ENCODE data around the gene CTTNBP2NL.
"Not testable (repeated sequence)": the region's sequence is repeated elsewhere in the genome, so short reads cannot be mapped to it uniquely, and the experiment has no call there.

The CTTNBP2NL gene

DNA sequence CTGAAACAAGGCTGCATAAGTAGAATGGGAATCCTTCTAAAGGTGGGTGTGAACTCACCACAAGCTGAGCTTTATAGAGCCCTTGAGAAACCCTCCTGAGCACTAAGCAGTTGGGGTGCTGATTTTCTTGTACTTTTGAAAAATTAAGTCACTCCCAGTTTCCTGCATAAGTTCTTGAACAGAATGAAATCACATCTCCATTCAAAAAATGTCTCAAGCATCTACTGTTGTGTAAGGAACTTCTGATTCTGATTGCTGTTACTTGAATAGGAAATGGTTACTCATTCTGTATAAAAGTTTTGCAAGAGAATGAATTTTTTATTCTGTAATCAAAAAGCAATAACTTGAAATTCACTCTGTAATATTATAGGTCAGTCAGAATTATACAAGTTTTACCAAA, 61.9 kb downstream of the CTTNBP2NL start:
- FAIRE-seq (no peak), DNase-seq (ENCODE audit: extremely low spot score, insufficient read length, low read depth) (no peak)

DNA sequence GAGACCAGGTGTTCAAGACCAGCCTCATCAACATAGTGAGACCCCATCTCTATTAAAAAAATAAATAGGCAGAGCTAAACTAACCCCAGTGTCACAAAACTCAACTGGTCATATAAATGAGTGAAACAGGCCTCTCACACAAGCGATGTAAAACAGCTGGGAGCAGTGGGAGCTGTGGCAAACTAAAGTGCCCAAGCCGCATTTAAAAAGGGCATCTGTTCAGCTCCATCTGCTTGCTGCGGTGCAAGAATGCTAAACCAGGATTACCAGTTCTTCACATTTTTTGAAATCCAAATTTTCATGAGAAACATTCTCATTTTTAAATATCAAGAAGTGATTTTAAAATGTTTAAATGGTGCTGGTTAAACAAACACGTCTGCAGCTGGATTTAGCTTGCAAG, 62.7 kb downstream of the CTTNBP2NL start:
- DNase-seq (ENCODE audit: extremely low spot score, insufficient read length, low read depth) (no peak), FAIRE-seq (no peak)

DNA sequence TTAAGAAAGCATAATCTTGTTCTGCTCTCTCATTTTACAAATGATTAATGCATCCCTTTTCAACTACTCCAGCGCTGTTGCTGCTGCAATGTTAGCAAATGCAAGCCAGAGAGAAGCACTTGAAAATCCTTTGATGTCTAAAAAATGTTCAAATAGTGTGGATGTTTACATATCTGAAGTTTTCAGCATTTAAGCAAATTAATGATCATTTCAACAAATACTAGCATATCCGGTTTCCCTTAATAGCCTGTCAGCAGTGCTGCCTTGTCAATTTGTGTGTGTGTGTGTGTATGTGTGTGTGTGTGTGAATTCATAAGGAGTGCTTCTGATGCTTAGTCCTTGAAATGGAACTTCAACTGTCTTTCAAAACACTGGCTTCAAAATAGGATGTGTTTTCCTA, 64.6 kb downstream of the CTTNBP2NL start:
- DNase-seq (ENCODE audit: extremely low spot score, insufficient read length, low read depth) (no peak), FAIRE-seq (no peak)

DNA sequence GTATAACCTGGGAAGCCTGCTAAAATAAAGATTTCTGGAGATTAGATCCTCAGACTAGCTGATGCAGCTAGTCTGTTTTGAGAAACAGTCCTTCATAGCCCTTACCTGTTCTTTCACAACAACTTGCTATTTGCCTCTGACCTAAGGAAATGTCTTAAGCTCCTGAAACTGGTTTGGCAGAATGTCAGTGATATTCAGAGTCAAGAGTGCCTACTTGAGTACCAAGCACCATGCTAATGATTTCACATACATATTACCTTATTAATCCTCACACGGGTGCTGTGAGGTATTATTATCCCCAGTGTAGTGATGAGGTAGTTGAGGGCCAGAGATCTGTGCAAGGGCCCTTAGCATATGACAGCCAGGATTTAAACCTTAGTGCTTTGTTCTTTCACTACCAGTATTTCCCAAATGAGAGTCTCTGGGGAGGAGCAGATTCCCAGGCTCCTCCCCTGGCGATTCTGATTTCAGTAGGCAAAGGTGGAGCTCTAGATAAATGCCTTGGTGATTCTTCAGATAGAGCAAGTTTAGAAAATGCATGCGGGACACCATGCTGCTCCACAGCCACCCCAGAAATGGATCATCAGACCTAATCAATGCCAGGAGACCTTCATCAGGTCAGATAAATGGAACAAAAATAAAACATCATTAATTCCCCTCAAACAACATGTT, 65.3 kb downstream of the CTTNBP2NL start:
- no peak for DNase-seq (ENCODE audit: extremely low spot score, insufficient read length, low read depth)

DNA sequence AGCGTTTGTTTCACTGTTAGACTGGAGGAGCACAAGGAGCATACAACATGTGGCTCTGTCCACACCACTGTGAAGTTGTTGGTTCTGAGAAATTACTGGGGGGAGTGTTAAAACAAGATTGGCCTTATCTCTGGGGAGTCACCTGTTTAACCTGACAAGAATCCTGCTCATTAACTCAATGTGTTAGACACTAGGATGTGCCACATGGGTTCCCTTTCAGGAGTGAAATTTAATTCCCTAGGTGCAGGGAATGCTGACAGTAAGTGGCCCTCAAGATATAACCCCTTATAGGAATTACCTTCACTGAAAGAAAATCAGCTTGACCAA, 66.9 kb downstream of the CTTNBP2NL start:
- FAIRE-seq (no peak), DNase-seq (ENCODE audit: extremely low spot score, insufficient read length, low read depth) (no peak)

More for the DNA sequence above, 65.3 kb downstream of the CTTNBP2NL start:
- no peak for FAIRE-seq

DNA sequence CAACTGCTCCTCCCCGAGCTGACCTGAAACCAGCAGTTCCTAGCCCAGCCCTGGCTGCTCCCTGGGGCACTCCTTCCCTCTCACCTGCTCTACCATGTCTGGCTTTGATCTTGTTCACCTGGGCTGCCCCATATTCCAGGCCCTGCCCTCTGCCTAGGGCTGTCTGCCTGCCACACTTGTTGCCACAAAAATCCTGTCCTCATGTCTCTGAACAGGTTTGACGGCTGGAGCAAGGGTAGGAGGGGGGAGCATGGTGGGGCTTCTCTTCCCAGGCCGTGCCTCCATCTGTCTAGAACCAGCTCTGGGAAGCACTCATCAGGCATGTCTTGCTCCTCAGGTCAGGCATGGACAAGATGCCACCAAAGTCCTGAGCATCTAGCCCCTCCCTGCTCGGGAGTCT, 68.5 kb downstream of the CTTNBP2NL start:
- no peak for DNase-seq (ENCODE audit: extremely low spot score, insufficient read length, low read depth)
- FAIRE-seq = no peak

DNA sequence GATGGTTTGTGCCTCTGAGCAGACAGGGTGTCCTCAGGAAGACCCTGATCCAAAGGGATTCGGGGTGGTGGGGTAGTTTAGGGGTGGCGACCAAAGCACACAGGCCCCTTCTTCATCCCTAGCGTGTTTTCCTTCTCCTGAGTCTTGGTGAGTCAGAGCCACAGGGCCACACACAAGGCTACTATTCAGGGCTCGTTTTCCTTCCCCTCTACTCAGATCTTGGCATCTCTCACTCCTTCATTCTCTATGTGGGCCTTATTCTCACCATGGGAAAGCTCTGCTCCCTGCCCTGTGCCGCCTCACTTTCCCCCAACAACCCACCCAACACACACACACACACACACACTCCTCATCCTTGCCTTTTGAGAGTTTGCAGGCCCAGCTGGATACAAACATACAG, 69.1 kb downstream of the CTTNBP2NL start:
- FAIRE-seq = no peak

DNA sequence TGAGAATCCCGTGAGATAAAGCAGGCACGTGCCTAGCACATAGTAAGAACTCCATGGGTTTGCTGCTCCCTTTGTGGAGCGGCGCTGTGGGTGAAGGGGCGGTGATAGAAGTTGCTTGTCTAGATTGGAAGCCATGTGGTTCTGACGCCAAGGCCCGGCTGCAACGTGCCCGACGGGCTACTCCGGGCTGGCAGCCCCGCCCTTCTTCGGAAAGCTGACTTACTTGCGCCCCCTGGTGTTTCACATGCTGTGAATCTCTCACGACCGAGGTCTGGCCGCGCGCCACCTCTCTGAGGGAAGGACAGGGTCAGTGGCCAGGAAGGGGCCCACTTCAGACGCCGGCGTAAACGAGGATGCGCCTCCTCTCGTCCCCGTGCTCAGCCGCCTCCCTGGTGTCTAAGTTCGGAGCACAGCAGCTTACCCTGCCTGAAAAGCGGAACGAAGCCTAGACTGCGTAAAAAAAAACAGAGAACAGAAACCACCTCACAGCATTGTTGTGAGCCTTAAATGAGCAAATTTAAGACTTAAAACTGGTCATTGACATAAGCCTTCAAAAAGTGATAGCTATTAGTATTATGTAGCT, 70.2 kb downstream of the CTTNBP2NL start:
- peak; percentile 84 for FAIRE-seq
- DNase-seq (ENCODE audit: extremely low spot score, insufficient read length, low read depth) = peak; percentile 68

More for the DNA sequence above, 69.1 kb downstream of the CTTNBP2NL start:
- no peak for DNase-seq (ENCODE audit: extremely low spot score, insufficient read length, low read depth)

DNA sequence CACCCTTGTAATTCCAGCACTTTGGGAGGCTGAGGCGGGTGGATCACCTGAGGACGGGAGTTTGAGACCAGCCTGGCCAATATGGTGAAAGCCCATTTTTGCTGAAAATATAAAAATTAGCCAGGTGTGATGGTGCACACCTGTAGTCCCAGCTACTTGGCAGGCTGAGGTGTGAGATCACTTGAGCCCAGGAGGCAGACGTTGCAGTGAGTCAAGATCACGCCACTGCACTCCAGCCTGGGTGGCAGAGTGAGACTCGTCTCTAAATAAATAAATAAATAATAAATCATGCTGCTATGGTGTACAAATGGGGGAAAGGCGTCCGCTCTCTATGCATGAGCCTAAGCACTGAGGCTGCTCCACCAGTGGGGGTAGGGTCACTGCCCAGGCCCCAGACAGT, 74.3 kb downstream of the CTTNBP2NL start:
- FAIRE-seq; DNase-seq (ENCODE audit: extremely low spot score, insufficient read length, low read depth): not testable (repeated sequence)

DNA sequence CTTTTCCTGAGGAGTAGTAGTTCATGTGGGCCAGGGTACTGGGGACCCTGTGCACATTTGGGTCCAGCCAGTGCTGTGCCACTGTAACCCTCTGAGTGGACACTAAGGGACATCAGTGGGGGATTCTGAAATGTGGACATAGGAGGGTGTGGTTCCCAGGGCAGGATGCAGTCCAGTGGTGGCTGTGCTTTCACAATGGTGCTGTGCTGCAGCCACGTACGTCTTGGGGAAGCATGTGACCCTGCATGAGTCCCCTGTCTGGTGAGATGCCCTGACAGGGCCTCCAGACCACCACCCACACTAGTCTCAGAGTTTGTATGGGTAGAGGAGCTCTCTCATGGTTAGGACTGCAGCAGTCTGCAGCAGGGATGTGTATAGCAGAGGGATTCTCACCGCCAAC, 75.0 kb downstream of the CTTNBP2NL start:
- FAIRE-seq = no peak

DNA sequence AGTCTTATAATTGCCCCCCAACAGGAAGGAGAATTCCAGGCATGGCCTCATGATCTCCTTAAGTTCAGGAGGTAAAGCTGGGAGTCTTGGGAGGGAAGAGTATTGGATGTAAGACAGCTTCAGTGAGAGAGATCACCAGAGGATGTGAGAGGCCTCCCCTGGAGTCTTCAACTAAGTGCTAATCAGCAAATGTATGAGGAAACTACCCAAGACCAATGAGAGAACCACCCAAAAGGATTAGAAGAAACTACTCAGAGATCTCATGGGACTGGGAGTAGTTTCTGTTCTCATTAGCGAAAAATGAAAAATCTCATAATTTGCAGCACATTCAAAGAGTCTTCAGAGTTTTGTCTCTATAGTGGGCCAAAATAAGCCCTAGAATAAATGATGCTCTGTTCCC, 76.1 kb downstream of the CTTNBP2NL start:
- DNase-seq (ENCODE audit: extremely low spot score, insufficient read length, low read depth) = no peak
- no peak for FAIRE-seq

More for the DNA sequence above, 75.0 kb downstream of the CTTNBP2NL start:
- no peak for DNase-seq (ENCODE audit: extremely low spot score, insufficient read length, low read depth)

DNA sequence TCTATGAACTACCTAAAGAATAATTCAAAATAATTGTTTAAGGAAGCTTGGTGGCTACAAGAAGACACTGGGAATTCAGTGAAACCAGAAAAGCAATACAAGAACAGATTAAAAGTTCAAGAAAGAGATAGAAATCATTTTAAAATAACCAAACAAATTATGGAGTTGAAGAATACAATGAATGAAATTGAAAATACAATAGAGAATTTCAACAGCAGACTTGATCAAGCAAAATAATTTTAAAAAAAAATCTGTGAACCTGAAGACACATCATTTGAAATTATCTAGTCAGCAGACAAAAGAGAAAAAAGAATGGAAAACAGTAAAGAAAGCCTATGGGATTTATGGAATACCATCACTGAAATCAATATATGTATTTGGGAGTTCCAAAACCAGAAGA, 81.5 kb downstream of the CTTNBP2NL start:
- FAIRE-seq (no peak), DNase-seq (ENCODE audit: extremely low spot score, insufficient read length, low read depth) (no peak)

DNA sequence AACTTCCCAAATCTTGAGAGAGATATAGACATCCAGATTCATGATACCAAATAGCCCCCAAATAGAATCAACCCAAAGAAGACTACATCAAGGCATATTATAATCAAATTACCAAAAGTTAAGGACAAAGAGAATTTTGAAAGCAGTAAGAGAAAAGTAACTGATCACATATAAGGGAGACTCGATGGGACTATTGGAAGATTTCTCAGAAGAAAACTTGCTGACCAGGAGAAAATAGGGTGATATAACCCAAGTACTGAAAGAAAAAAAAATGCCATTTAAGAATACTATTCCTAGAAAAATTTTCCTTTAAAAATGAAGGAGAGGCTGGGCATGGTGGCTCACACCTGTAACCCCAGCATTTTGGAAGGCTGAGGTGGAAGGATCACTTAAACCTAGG, 82.3 kb downstream of the CTTNBP2NL start:
- FAIRE-seq (no peak), DNase-seq (ENCODE audit: extremely low spot score, insufficient read length, low read depth) (no peak)

DNA sequence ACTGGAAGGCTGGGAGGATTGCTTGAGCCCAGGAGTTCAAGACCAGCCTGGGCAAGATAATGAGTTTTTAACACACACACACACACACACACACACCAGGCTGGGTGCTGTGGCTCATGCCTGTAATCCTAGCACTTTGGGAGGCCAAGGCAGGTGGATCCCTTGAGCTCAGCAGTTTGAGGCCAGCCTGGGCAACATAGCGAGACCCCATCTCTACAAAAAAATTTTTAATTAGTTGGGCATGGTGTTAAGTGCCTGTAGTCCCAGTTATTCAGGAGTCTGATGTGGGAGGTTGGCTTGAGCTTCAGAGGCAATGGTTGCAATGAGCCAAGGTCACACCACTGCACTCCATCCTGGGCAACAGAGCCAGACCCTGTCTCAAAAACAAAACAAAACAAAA, 90.0 kb downstream of the CTTNBP2NL start:
- DNase-seq (ENCODE audit: extremely low spot score, insufficient read length, low read depth); FAIRE-seq: not testable (repeated sequence)

DNA sequence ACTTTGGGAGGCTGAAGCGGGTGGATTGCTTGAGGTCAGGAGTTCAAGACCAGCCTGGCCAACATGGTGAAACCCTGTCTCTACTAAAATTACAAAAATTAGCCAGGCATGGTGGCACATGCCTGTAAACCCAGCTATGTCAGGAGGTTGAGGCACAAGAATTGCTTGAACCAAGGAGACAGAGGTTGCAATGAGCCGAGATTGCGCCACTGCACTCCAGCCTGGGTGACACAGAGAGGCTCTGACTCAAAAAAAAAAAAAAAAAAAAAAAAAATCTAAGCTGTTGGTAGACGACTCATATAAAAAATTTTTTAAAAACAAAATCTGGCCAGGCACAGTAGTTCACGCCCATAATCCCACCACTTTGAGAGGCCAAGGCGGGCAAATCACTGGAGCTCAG, 91.7 kb downstream of the CTTNBP2NL start:
- not testable (repeated sequence) for DNase-seq (ENCODE audit: extremely low spot score, insufficient read length, low read depth); FAIRE-seq

DNA sequence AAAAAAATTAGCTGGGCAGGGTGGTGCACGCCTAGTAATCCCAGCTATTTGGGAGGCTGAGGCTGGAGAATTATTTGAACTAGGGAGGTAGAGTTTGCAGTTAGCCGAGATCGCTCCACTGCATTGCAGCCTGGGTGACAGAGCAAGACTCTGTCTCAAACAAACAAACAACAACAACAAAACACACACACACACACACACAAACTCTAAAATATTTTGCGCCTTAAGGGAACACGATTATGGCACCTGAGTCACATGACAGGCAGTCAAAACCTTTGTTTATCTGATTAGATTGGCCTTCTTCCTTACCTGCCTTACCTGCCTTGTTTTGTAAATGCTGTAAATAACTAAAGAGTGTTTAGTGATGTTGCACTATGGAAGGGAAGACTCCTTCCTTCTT, 92.1 kb downstream of the CTTNBP2NL start:
- FAIRE-seq (no peak), DNase-seq (ENCODE audit: extremely low spot score, insufficient read length, low read depth) (no peak)

DNA sequence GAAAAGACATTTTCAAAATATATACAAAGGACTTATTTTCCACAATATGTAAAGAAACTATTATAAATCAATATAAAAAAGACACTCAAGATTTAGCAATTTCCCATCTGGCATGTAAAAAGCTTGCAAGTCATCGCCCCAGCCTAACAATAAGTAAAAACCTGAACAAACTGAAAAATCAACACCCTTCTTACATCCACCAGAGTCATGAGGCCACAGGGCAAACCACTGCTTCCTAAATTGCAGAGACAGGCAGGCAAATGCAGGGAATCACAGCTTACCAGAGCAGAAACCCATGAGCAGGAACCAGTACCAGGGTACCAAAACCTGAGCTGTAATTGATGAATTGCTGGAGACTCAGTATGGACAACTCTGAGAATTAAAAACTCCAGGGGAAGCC, 96.1 kb downstream of the CTTNBP2NL start:
- no peak for FAIRE-seq

DNA sequence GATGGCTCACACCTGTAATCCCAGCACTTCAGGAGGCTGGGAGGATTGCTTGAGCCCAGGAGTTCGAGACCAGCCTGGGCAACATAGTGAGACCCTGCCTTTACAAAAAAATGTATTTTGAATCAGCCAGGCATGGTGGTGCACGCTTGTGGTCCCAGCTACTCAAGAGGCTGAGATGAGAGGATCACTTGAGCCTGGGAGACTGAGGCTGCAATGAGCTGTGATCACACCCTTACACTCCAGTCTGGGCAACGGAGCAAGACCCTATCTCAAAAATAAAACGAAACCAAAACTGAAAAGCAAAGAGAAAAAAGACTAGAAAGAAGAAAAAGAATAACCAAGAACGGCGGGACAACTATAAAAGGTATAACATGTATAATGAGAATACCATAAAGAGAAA, 97.3 kb downstream of the CTTNBP2NL start:
- FAIRE-seq = no peak
- no peak for DNase-seq (ENCODE audit: extremely low spot score, insufficient read length, low read depth)

More for the DNA sequence above, 96.1 kb downstream of the CTTNBP2NL start:
- DNase-seq (ENCODE audit: extremely low spot score, insufficient read length, low read depth) = no peak

DNA sequence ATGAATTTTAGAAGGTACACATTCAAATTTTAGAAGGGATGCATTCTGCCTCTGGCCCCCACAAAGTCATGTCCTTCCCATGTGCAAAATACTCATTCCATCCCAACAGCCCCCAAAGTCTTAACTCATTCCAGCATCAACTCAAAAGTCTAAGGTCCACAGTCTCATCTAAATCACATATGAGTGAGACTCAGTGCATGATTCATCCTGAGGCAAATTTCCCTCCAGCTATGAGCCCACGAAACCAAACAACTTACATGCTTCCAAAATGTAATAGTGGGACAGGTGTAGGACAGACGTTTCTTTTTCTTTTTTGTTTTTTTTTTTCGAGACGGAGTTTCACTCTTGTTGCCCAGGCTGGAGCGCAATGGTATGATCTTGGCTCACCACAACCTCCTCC, 100.3 kb downstream of the CTTNBP2NL start:
- no peak for DNase-seq (ENCODE audit: extremely low spot score, insufficient read length, low read depth)
- no peak for FAIRE-seq

DNA sequence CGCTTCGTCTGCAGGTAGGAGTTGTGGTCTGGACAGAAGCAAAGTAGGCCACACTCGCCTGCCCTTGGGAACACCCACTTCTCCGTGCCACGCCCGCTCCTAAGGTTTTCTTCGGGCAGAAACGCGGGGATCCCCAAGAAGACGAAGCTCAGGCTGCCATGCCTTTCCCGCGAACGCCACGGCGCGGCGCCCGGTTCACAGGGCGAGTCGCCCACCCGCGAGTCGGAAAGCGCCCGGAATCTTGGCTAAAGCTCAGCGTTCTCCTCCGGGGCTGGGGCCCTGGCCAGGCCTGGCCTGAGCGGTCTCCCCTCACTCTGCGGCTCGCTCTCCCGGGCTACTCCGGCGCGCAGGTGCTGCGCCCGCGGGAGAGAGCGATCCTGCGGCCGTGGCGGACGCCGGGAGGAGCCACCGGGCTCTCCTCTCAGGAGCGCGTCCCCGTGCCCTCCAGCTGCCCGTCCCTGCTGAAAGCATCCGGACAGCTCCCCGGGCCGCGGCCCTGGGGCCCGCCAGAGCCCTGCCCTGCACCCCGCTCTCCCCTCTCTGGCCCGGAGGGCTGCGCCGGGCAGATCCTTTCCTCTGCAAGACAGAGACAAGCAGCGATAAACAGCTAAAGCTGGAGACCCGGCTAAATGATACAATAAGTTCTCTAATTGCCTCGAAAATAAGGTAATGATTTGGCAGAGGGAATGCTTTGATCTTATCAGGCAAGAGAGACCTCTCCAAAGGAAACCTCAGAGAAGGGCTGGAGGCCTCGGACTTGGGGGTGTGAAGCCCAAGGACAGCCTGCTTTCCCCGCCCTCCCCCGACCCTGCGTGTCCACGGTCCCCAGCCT, 106.0 kb downstream of the CTTNBP2NL start:
- FAIRE-seq (no peak), DNase-seq (ENCODE audit: extremely low spot score, insufficient read length, low read depth) (no peak)

DNA sequence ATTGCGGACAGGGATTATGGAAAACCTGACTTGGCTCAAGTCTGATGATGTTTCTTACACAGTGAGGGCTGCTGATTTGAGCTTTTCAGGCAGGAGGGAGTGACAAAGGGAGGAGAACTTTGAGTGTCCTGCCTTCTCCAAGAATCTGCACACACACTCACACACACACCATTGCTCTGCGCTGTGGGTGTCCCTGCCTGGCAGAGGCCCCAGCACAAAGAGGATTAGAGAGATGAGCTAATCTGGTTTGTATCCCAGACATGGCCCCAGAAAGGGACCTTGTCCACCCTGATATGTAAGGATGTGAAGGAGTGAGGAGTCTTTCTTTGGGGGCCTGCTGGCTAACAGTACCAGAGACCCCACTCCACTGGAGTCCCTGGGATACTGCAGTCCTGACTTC, 106.8 kb downstream of the CTTNBP2NL start:
- DNase-seq (ENCODE audit: extremely low spot score, insufficient read length, low read depth) (no peak), FAIRE-seq (no peak)

All from GM18507 (cell line).